H7 (cell line): Measurements from ENCODE around the gene GNAT2. TPM values are rescaled to one million over a fixed set of nuclear protein-coding genes. Genes with fewer than 3 reads are reported as not detected.

ENCODE experiments used
- DNase-seq: peaks from one replicate; pipeline ENCODE4 v3.0.0; 2012
- H3K27me3 ChIP-seq: 2 replicates; pipeline ENCODE4 v1.6.0; 2011; ENCODE audit warnings: mild to moderate bottlenecking, low read length; ENCODE audit not compliant: control insufficient read depth, insufficient read depth
- H3K36me3 ChIP-seq: replicated peaks from 2 replicates; pipeline ENCODE4 v1.5.1; 2011; ENCODE audit warnings: low read length; ENCODE audit not compliant: control insufficient read depth, insufficient read depth
- H3K4me3 ChIP-seq: 2 replicates; pipeline ENCODE4 v1.5.1; 2011; ENCODE audit warnings: low read depth, mild to moderate bottlenecking, control low read depth, low read length, moderate library complexity; ENCODE audit not compliant: insufficient read depth
- total RNA-seq: library from RNA; depleted of rRNA; stranded (reverse); fragments of >200 nt; shearing (Covaris generic); gene quantifications from 2 replicates; pipeline ENCODE4 v1.2.3, GENCODE V29; 2014

Gene GNAT2
- total RNA-seq, 1 experiment from 2014 or later = not detected

DNA sequence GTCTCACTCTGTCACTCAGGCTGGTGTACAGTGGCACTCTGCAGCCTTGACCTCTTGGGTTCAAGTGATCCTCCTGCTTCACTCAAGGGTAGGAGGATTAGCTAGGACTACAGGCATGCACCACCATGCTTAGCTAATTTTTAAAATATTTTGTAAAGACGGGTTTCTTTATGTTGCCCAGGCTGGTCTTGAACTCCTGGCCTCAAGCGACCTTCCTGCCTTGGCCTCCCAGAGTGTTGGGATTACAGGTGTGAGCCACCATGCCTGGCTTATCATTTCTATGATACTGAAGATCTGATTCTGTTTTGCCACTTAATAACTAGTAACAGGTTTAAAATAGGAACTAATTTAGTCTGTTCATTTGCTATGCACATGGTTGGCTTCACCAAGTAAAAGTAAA lies 37.4 kb downstream of the GNAT2 start:
- peaks cover 15% of the 10 kb centered on the region for H3K36me3 ChIP-seq
- no peak for DNase-seq
- H3K27me3 ChIP-seq = no peaks in the 10 kb centered on the region
- no peak overlapping the region for H3K4me3 ChIP-seq

DNA sequence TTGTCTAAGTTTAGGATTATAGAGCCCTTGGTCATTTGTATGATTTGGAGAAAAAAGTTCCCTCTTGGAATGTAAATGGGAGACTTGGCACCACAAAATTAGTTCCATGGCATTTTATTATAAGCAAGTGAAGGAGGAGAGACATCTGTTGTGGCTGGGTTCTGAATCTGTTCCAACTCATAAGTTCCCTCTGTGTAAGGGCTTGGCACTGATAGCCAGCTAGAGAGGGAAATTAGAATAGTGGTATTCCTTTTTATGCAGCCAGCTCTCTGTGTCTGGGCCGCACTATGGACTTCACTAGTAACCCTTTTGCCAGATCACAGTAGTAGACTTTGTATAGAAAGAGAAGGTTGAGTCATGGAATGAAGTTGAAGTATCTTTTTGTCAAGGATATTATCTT lies 39.9 kb downstream of the GNAT2 start:
- DNase-seq = no peak
- H3K36me3 ChIP-seq = peaks cover 7% of the 10 kb centered on the region
- H3K4me3 ChIP-seq = no peak overlapping the region
- no peaks in the 10 kb centered on the region for H3K27me3 ChIP-seq

- no peak for DNase-seq
- no peaks in the 10 kb centered on the region for H3K27me3 ChIP-seq
- H3K4me3 ChIP-seq = no peak overlapping the region
- H3K36me3 ChIP-seq = peaks cover 7% of the 10 kb centered on the region
Observed at GRCh38 chr1:109578947-109579443, 40.4 kb downstream of the GNAT2 start.

DNA sequence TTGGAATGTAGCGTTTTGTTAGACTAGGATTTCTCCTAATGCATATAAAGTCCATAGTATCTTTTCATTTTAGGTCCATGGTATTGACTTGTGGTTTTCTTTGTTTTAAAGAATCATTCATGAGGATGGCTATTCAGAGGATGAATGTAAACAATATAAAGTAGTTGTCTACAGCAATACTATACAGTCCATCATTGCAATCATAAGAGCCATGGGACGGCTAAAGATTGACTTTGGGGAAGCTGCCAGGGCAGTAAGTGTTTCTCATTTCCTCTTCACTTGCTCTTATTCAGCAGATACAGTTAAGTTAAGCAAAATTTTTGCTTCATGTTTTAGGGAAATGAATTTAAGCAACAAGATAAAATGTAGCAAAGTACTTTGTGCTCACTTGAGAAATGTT lies 45.6 kb downstream of the GNAT2 start:
- no peaks in the 10 kb centered on the region for H3K36me3 ChIP-seq
- DNase-seq = no peak
- no peaks in the 10 kb centered on the region for H3K27me3 ChIP-seq
- H3K4me3 ChIP-seq = no peak overlapping the region

DNA sequence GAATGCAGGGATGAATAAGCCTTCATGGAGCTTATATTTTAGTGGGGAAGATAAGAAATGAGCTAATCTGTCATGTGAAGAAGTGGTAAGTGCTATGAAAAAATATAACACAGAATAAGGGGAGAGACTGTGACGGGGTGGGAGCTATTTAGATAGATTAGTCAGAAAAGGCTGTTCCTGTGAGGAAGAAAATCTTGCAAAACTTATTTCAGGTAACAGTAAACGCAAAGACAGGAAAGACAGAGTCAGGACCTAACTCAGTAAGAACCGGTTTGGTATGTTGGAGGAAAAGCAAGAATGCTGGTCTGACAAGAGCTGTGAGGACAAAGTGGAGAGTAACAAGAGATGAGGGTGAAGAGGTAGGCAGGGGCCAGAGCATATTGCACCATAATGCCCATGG lies 49.0 kb downstream of the GNAT2 start:
- DNase-seq = no peak

DNA sequence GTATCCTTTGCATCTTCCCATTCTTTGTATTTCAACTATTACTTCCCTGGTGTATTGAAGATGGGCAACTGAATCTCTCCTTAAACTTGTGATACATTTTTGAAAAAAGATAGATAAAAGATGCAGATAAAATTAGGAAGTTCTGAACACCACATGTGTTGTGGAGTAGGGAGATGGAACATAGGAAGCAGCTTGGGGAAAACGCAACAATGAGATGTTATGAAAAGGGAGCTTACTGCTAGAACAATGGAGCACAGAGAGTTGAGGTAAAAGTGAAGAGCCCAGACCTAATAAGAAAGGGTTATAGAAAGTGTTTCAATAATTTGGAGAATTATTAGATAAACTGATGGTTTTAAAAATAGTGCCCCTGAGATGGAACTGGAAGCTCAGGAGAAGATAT lies 50.1 kb downstream of the GNAT2 start:
- Histone ChIP-seq H3K36me3 (no peaks in the 10 kb centered on the region), H3K4me3 (no peak overlapping the region)

More for the DNA sequence above, 49.0 kb downstream of the GNAT2 start:
- no peak overlapping the region for H3K4me3 ChIP-seq
- H3K36me3 ChIP-seq = no peaks in the 10 kb centered on the region
- no peaks in the 10 kb centered on the region for H3K27me3 ChIP-seq

GRCh38 chr1:109567877-109568672 lies 51.3 kb downstream of the GNAT2 start:
- Histone ChIP-seq H3K36me3 (no peaks in the 10 kb centered on the region), H3K27me3 (no peaks in the 10 kb centered on the region), H3K4me3 (no peak overlapping the region)
- DNase-seq = no peak

More for the DNA sequence above, 50.1 kb downstream of the GNAT2 start:
- H3K27me3 ChIP-seq = no peaks in the 10 kb centered on the region
- no peak for DNase-seq

GRCh38 chr1:109566982-109567381 lies 52.4 kb downstream of the GNAT2 start:
- Histone ChIP-seq H3K36me3 (no peaks in the 10 kb centered on the region), H3K27me3 (no peaks in the 10 kb centered on the region), H3K4me3 (no peak overlapping the region)
- DNase-seq = no peak

DNA sequence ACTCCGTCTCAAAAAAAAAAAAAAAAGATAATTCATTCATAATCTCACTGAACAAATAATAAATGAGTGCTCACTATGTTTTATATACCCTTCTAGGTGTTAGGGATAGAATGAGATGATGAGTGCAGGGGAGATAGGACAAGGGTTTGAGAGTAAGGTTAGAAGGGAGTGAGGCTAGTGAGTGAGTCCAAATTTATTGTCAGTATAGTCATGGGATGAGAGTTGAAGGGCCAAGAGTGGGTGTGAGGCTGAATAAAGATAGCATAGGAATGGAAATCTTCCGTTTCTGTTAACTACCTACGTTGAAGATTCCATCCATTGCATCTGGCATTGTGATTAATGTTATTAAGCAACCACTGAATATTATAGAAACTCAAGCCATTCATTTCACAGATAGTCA lies 54.2 kb downstream of the GNAT2 start:
- no peak overlapping the region for H3K4me3 ChIP-seq
- H3K27me3 ChIP-seq = no peaks in the 10 kb centered on the region
- DNase-seq = no peak
- H3K36me3 ChIP-seq = no peaks in the 10 kb centered on the region

DNA sequence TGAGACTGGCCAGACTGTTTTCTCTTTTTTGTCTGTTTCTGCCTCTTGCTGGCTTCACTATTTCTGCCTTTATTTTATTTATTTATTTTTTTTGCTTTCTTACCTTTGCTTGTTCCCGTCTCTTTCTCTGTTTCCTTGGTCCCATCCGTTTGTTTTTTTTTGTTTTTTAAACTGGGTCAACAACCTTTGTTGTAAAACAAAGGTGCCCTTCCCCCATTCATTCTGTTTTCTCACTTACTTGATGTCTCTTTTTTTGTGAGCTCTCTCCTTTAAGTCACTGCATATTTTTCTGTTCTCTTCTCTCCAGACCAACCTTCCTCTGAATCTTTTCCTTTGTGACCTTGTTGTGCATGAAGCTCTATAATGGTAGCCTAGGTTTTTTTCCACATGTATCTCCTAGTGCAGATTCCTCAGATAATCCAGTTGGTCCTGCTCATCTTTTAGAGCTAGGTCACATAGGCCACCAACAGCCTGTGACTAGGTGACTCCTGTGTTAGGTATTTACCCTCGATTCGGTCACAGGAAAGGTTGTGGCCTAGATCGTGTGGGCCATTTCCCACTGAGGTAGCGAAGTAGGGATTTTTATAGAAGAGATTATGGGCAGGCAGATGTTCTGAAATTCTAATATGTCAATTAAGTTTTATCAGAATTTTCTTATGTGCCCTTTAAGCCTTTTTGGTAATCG lies 55.1 kb downstream of the GNAT2 start:
- Histone ChIP-seq H3K4me3 (no peak overlapping the region), H3K27me3 (no peaks in the 10 kb centered on the region)
- DNase-seq = no peak

DNA sequence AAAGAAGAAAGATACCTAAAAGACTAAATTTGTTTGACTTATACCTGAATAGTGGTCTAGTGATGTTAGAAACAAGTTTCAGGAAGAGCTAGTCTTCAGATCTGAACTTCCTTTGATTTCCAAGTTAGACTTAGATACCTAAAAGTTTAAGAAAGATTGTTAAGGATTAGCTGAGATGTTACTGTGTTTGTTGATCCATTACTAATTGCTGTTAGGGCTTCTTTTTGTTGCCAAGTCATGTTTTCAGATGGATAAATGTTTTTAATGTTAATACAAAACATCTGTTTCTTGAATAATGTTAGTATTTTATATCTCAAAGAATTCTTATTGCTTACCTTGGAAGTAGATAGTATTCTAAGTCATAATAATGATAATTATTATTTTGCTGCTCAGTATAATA lies 59.4 kb downstream of the GNAT2 start:
- Histone ChIP-seq H3K4me3 (no peak overlapping the region), H3K36me3 (no peaks in the 10 kb centered on the region), H3K27me3 (no peaks in the 10 kb centered on the region)
- no peak for DNase-seq

More for the DNA sequence above, 55.1 kb downstream of the GNAT2 start:
- H3K36me3 ChIP-seq = no peaks in the 10 kb centered on the region

- no peaks in the 10 kb centered on the region for H3K36me3 ChIP-seq
- H3K27me3 ChIP-seq = no peaks in the 10 kb centered on the region
- no peak for DNase-seq
- H3K4me3 ChIP-seq = no peak overlapping the region
Observed at GRCh38 chr1:109557520-109557919, 61.9 kb downstream of the GNAT2 start.

DNA sequence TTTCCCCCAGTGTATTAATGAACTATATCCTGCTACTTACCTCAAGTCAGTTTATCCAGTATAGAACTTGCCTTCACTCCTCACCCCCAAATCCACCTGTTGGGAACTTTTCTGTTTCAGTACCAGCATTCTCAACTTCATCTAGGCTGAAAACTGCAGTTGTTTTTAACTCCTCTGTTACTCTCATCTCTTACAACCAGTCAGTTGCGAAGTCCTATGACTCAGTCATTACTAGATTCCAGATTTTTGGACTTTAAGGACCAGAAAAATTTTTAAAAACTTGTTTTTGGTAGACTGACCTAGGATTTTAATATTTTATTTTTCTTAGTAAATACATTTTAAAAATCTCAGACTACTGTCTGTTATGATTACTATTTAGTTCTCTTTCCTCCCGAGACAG lies 62.9 kb downstream of the GNAT2 start:
- no peak for DNase-seq
- no peaks in the 10 kb centered on the region for H3K36me3 ChIP-seq

More for the DNA sequence above, 62.9 kb downstream of the GNAT2 start:
- no peak overlapping the region for H3K4me3 ChIP-seq
- H3K27me3 ChIP-seq = no peaks in the 10 kb centered on the region
